Peyer's patch (tissue), 4 donors: ENCODE results near the gene DYNLL1.

Experiments used
- POLR2A ChIP-seq, 2 donors: fragments of 450-650 bp; IDR thresholded peaks; one replicate each; pipeline ENCODE4 v1.5.1; 2017; ENCODE audit warnings: antibody characterized with exemption in 2 of 2, mild to moderate bottlenecking in 2 of 2, moderate library complexity in 2 of 2
- TF ChIP-seq, protein P1 (sequence below), 6 experiments: fragments of 450-650 bp in 4 of 6; fragments of 200-600 bp in 2 of 6; sonication (generic) in 1 of 6; IDR thresholded peaks; one replicate each; pipeline ENCODE4 v1.5.1; 2017 to 2019; ENCODE audit warnings: antibody characterized with exemption in 6 of 6, mild to moderate bottlenecking in 3 of 6, moderate library complexity in 1 of 6

DNA sequence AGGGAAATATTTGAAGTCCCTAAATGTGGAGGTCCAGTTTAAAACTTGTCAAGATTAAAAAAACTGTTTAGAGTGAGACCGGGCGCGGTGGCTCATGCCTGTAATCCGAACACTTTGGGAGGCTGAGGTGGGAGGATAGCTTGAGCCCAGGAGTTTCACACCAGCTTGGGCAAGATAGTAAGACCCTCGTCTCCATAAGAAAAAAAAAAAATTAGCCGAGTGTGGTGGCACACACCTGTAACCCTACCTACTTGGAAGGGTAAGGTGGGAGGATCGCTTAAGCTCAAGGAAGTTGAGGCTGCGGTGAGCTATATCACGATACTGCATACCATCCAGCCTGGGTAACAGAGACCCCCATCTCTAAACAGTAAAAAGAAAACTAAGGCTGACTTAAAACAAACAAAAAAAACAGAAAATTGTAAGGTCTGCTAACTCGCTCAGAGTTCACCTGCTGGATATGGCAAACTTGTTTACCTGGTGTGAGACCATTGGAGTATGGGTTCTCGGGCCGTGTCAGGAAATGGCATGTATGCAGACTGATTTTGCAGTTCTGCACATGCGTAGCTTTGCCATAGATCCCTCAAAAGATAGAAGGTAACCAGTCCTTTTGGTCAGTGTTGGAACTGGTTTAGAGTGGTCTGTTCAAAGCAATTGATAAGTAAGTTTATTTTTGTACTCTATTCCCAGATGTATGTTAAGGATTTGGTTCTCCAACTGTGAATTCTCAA lies 40.3 kb downstream of the DYNLL1 start:
- TF ChIP-seq, protein P1, sequence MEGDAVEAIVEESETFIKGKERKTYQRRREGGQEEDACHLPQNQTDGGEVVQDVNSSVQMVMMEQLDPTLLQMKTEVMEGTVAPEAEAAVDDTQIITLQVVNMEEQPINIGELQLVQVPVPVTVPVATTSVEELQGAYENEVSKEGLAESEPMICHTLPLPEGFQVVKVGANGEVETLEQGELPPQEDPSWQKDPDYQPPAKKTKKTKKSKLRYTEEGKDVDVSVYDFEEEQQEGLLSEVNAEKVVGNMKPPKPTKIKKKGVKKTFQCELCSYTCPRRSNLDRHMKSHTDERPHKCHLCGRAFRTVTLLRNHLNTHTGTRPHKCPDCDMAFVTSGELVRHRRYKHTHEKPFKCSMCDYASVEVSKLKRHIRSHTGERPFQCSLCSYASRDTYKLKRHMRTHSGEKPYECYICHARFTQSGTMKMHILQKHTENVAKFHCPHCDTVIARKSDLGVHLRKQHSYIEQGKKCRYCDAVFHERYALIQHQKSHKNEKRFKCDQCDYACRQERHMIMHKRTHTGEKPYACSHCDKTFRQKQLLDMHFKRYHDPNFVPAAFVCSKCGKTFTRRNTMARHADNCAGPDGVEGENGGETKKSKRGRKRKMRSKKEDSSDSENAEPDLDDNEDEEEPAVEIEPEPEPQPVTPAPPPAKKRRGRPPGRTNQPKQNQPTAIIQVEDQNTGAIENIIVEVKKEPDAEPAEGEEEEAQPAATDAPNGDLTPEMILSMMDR (IDR thresholded peaks at IDR 0.05), result no peak
- TF ChIP-seq POLR2A (IDR thresholded peaks at IDR 0.05), result no peak
